NCI-H128 (cell line): ENCODE results near the gene EXOSC5.
A peak's percentile ranks its signal among the peaks of the same experiment; 100 is the strongest.
"Not testable (repeated sequence)": the region's sequence is repeated elsewhere in the genome, so short reads cannot be mapped to it uniquely, and the experiment has no call there.

Experiments
- DNase-seq: peaks from one replicate; lab custom pipeline; 2025; ENCODE audit not compliant: unreplicated experiment; lab: John Stamatoyannopoulos, UW

EXOSC5 gene

GRCh38 chr19:41371541-41371940, 25.6 kb downstream of the EXOSC5 start:
- no peak for DNase-seq

- not testable (repeated sequence) for DNase-seq
Observed at GRCh38 chr19:41371119-41371518, 26.0 kb downstream of the EXOSC5 start.

- DNase-seq = no peak
Observed at GRCh38 chr19:41369769-41370168, 27.4 kb downstream of the EXOSC5 start.

- DNase-seq = no peak
Observed at GRCh38 chr19:41367848-41368301, 29.3 kb downstream of the EXOSC5 start.

GRCh38 chr19:41366089-41366488, 31.1 kb downstream of the EXOSC5 start:
- DNase-seq = no peak

GRCh38 chr19:41364524-41365391, 32.4 kb downstream of the EXOSC5 start:
- DNase-seq = no peak

GRCh38 chr19:41363753-41364523, 33.2 kb downstream of the EXOSC5 start, which contains the start of gene B9D2:
B9D2 (minus strand) TSS chr19:41364149; CDS start chr19:41363519, 630 bp downstream.
- peak; percentile 97 for DNase-seq

GRCh38 chr19:41363371-41363752, 33.8 kb downstream of the EXOSC5 start:
- no peak for DNase-seq

GRCh38 chr19:41362143-41362847, 34.9 kb downstream of the EXOSC5 start:
- no peak for DNase-seq

GRCh38 chr19:41359741-41360140, 37.4 kb downstream of the EXOSC5 start:
- DNase-seq = no peak

GRCh38 chr19:41357746-41358145, 39.4 kb downstream of the EXOSC5 start:
- DNase-seq = no peak

GRCh38 chr19:41356984-41357739, 40.0 kb downstream of the EXOSC5 start:
- no peak for DNase-seq

GRCh38 chr19:41355802-41356201, 41.4 kb downstream of the EXOSC5 start:
- no peak for DNase-seq

GRCh38 chr19:41355035-41355434, 42.1 kb downstream of the EXOSC5 start:
- no peak for DNase-seq

- DNase-seq = no peak
Observed at GRCh38 chr19:41354343-41354953, 42.7 kb downstream of the EXOSC5 start.

- no peak for DNase-seq
Observed at GRCh38 chr19:41353466-41354342, 43.5 kb downstream of the EXOSC5 start, which contains the start of gene TGFB1. TGFB1 (minus strand) TSS chr19:41353922; CDS start chr19:41353044, 878 bp downstream.

GRCh38 chr19:41352609-41353465, 44.3 kb downstream of the EXOSC5 start:
- no peak for DNase-seq

- no peak for DNase-seq
Observed at GRCh38 chr19:41352279-41352608, 44.9 kb downstream of the EXOSC5 start.
